ENCODE measurements around the gene APEX2.
"Not testable (repeated sequence)": the region's sequence is repeated elsewhere in the genome, so short reads cannot be mapped to it uniquely, and the experiment has no call there.

APEX2 gene

GRCh38 chrX:55030271-55031205, 30.4 kb downstream of the APEX2 start, which contains the start of gene ALAS2:
Gene ALAS2 (minus strand): TSS chrX:55030977. CDS start chrX:55026000, 4,977 bp downstream.
- ChIA-PET POLR2A (no interaction called here), CTCF (no interaction called here)
- TF ChIP-seq CTCF (IDR thresholded peaks at IDR 0.05; ENCODE audit: control extremely low read depth, extremely low read depth, low read depth, missing control alignments): no peak
- no peak for DNase-seq (ENCODE audit: extremely low spot score)

GRCh38 chrX:55033429-55033828, 33.3 kb downstream of the APEX2 start:
- ChIA-PET CTCF (no interaction called here), POLR2A (no interaction called here)
- no peak for DNase-seq (ENCODE audit: extremely low spot score)
- TF ChIP-seq CTCF (IDR thresholded peaks at IDR 0.05; ENCODE audit: control extremely low read depth, extremely low read depth, low read depth, missing control alignments): no peak

- no peak for DNase-seq (ENCODE audit: extremely low spot score)
- ChIA-PET CTCF (no interaction called here), POLR2A (no interaction called here)
- TF ChIP-seq CTCF (IDR thresholded peaks at IDR 0.05; ENCODE audit: control extremely low read depth, extremely low read depth, low read depth, missing control alignments): no peak
These were observed 39.3 kb downstream of the APEX2 start for GRCh38 chrX:55039471-55039870.

GRCh38 chrX:55041514-55041913, 41.4 kb downstream of the APEX2 start:
- POLR2A ChIA-PET: no interaction called here
- TF ChIP-seq CTCF (IDR thresholded peaks at IDR 0.05; ENCODE audit: control extremely low read depth, extremely low read depth, low read depth, missing control alignments): no peak
- CTCF ChIA-PET: no interaction called here
- DNase-seq (ENCODE audit: extremely low spot score): no peak

- CTCF ChIA-PET; DNase-seq (ENCODE audit: extremely low spot score); POLR2A ChIA-PET: not testable (repeated sequence)
These were observed 50.4 kb downstream of the APEX2 start for GRCh38 chrX:55050599-55050998.

DNA sequence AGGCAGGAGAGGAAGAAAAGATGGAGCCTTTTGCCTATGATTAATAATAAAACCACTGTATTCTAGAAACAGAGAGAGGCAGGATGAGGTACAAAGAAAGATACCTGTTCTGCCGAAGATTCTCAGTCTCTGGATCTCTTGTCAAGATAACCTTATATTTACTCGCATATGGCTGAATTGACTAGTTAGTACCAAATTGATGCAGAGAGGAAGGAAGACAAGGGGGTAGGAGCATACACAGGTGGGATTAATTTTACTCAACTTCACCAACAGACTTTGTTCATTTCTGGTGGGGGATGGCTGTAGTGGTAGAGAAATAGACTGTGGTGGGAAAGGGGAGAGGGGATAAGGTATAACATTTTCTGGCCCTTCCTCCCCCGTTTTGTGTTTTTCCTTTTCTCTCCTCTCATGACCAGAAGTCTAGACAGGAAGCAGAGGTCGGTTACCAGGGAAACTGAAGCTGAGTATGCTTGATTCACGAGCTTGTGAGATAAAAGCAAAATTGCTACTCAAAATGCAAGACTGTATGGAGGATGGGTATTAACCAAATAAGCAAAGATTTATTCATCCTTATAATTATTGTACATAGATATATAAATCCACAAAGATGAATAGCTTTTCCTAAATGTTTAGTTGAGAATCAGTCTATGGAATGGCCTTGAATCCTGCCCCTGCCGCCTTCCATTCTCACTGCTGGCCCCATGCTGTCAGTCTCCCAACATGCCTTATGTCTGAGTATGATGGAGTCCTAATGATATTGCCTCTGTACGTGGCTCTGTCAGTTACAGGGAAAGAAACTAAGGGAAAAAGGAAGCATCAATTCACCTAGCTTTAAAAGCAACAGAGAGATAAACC, 56.9 kb downstream of the APEX2 start:
- TF ChIP-seq CTCF (IDR thresholded peaks at IDR 0.05; ENCODE audit: control extremely low read depth, extremely low read depth, low read depth, missing control alignments): no peak
- ChIA-PET CTCF (interaction anchor here (0.6 to 1.3 kb wide), 9 partner anchors 32 to 851 kb away, joined by 3 to 16 read pairs (median 3); no protein-coding TSS in a partner anchor), POLR2A (no interaction called here)
- no peak for DNase-seq (ENCODE audit: extremely low spot score)
